AG04450 (cell line): Measurements from ENCODE around the gene GNAL. TPM values are rescaled to one million over a fixed set of nuclear protein-coding genes. Genes with fewer than 3 reads are reported as not detected.

ENCODE experiments used
- CTCF ChIA-PET: fragments of 300-600, 350-600 bp; formaldehyde crosslinking; extraction: SDS; loops from one replicate; lab custom pipeline; 2022; ENCODE audit warnings: antibody characterized with exemption, inconsistent platforms; lab: Charles Lee
- POLR2A ChIA-PET: fragments of 350-600 bp; formaldehyde crosslinking; extraction: SDS; loops from one replicate; lab custom pipeline; 2021; ENCODE audit warnings: antibody characterized with exemption, inconsistent platforms; lab: Yijun Ruan, JAX
- DNase-seq: peaks from one replicate; pipeline ENCODE4 v3.0.0-alpha.2; 2011; ENCODE audit warnings: low read depth, low spot score
- H3K27ac ChIP-seq: one replicate; pipeline ENCODE4 v1.5.1; 2012; ENCODE audit warnings: low read depth, low read length, control low read depth
- H3K27me3 ChIP-seq: one replicate; pipeline ENCODE4 v1.6.0; 2012; ENCODE audit warnings: low read length; ENCODE audit not compliant: control insufficient read depth, insufficient read depth
- H3K4me3 ChIP-seq: 2 replicates; pipeline ENCODE4 v1.5.1; 2011; ENCODE audit warnings: mild to moderate bottlenecking, low read depth, low read length, control low read depth
- H3K9me3 ChIP-seq: 2 replicates; pipeline ENCODE4 v1.5.1; 2012; ENCODE audit warnings: low read length; ENCODE audit not compliant: control insufficient read depth, insufficient read depth
- CTCF ChIP-seq: IDR thresholded peaks from 2 replicates; pipeline ENCODE4 v1.5.1; 2011; ENCODE audit warnings: low read depth, low read length, control low read depth, inconsistent platforms
- polyA plus RNA-seq: library from polyadenylated mRNA; depleted of rRNA; stranded (reverse); fragments of >200 nt; gene quantifications from 2 replicates; pipeline ENCODE4 v1.2.3, GENCODE V29; 2011

GNAL gene
- polyA plus RNA-seq, 1 experiment, result 0.51 TPM

- ChIA-PET CTCF (no interaction called here), POLR2A (no interaction called here)
- H3K27ac ChIP-seq, result no peak overlapping the region
- DNase-seq, result no peak
- no peaks in the 10 kb centered on the region for H3K27me3 ChIP-seq
- H3K4me3 ChIP-seq, result no peak overlapping the region
- TF ChIP-seq CTCF, result no peak
- no peaks in the 10 kb centered on the region; the same call in 1 of the 2 replicates for H3K9me3 ChIP-seq
Measured at GRCh38 chr18:11884396-11885030, 195.4 kb downstream of the GNAL start.

GRCh38 chr18:11885278-11885947, 196.3 kb downstream of the GNAL start:
- H3K27ac ChIP-seq, result no peak overlapping the region
- no peak for DNase-seq
- no peak overlapping the region for H3K4me3 ChIP-seq
- no peaks in the 10 kb centered on the region for H3K27me3 ChIP-seq
- POLR2A ChIA-PET, result interaction anchor here (0.6 kb wide), 1 partner anchor 11 kb away, joined by 7 read pairs; no protein-coding TSS in a partner anchor
- CTCF ChIA-PET, result interaction anchor here (1.0 kb wide), 1 partner anchor 53 kb away, joined by 3 read pairs; no protein-coding TSS in a partner anchor
- TF ChIP-seq CTCF, result no peak
- H3K9me3 ChIP-seq, result no peaks in the 10 kb centered on the region; the same call in 1 of the 2 replicates

- POLR2A ChIA-PET, result interaction anchor here (0.6 kb wide), 1 partner anchor 156 kb away, joined by 4 read pairs; no protein-coding TSS in a partner anchor
- DNase-seq, result no peak
- Histone ChIP-seq H3K27ac (no peak overlapping the region), H3K27me3 (no peaks in the 10 kb centered on the region), H3K4me3 (no peak overlapping the region), H3K9me3 (no peaks in the 10 kb centered on the region)
- CTCF ChIA-PET, result interaction anchor here (0.8 kb wide), 1 partner anchor 385 kb away, joined by 3 read pairs; no protein-coding TSS in a partner anchor
- TF ChIP-seq CTCF, result no peak
Measured at GRCh38 chr18:11886577-11887110, 197.6 kb downstream of the GNAL start.

- no peak overlapping the region for H3K27ac ChIP-seq
- no peak overlapping the region for H3K4me3 ChIP-seq
- no peaks in the 10 kb centered on the region for H3K9me3 ChIP-seq
- DNase-seq, result no peak
- CTCF ChIA-PET, result interaction anchor here (0.5 to 0.8 kb wide), 2 partner anchors 17 to 384 kb away, joined by 3 read pairs; no protein-coding TSS in a partner anchor
- TF ChIP-seq CTCF, result no peak
- POLR2A ChIA-PET, result interaction anchor here (0.6 kb wide), 1 partner anchor 157 kb away, joined by 4 read pairs; no protein-coding TSS in a partner anchor
- no peaks in the 10 kb centered on the region for H3K27me3 ChIP-seq
Measured at GRCh38 chr18:11887328-11888128, 198.5 kb downstream of the GNAL start.
